HepG2 (cell line): ENCODE results near the gene ZSCAN23. TPM values are rescaled to one million over a fixed set of nuclear protein-coding genes. Genes with fewer than 3 reads are reported as not detected.

ENCODE experiments used
- CBX5 ChIP-seq: sonication (generic); formaldehyde crosslinking; IDR thresholded peaks from 2 replicates; pipeline ENCODE4 v1.4.0; 2020; ENCODE audit warnings: missing genetic modification reagents, borderline replicate concordance
- CENPT ChIP-seq: sonication (generic); formaldehyde crosslinking; IDR thresholded peaks from 2 replicates; pipeline ENCODE4 v1.8.0; 2022; ENCODE audit warnings: low read depth, mild to moderate bottlenecking, moderate library complexity, missing genetic modification reagents
- DNMT3B ChIP-seq: conservative IDR thresholded peaks from 2 replicates; pipeline ENCODE4 v1.6.1; 2016; ENCODE audit warnings: missing biosample characterization, control low read depth
- ETV6 ChIP-seq: sonication (generic); formaldehyde crosslinking; conservative IDR thresholded peaks from 2 replicates; pipeline ENCODE4 v1.4.0; 2020; ENCODE audit warnings: missing genetic modification reagents
- GABPB1 ChIP-seq: IDR thresholded peaks from 2 replicates; pipeline ENCODE4 v1.6.1; 2016; ENCODE audit warnings: mild to moderate bottlenecking, missing genetic modification reagents, moderate library complexity, missing compliant biosample characterization
- HDAC1 ChIP-seq: sonication (generic); formaldehyde crosslinking; IDR thresholded peaks from 2 replicates; pipeline ENCODE4 v1.5.1; 2020; ENCODE audit warnings: mild to moderate bottlenecking, missing genetic modification reagents
- KDM2A ChIP-seq: sonication (generic); formaldehyde crosslinking; IDR thresholded peaks from 2 replicates; pipeline ENCODE4 v1.4.0; 2020; ENCODE audit warnings: low read depth, missing genetic modification reagents, borderline replicate concordance
- NBN ChIP-seq: fragments of 450-650 bp; conservative IDR thresholded peaks from 2 replicates; pipeline ENCODE4 v1.6.1; 2017
- NFKB2 ChIP-seq: sonication (generic); formaldehyde crosslinking; IDR thresholded peaks from 2 replicates; pipeline ENCODE4 v1.4.0; 2020; ENCODE audit warnings: missing genetic modification reagents, borderline replicate concordance
- PCBP1 ChIP-seq: fragments of 200-400 bp; formaldehyde crosslinking; IDR thresholded peaks from 2 replicates; pipeline ENCODE4 v1.6.1; 2017; ENCODE audit warnings: mild to moderate bottlenecking, low read depth, low read length, borderline replicate concordance
- RORA ChIP-seq: sonication (generic); formaldehyde crosslinking; IDR thresholded peaks from 2 replicates; pipeline ENCODE4 v1.5.0; 2020; ENCODE audit warnings: mild to moderate bottlenecking, missing genetic modification reagents, moderate library complexity
- SRSF4 ChIP-seq: fragments of 200-400 bp; formaldehyde crosslinking; IDR thresholded peaks from one replicate; pipeline ENCODE4 v1.6.1; 2018; ENCODE audit warnings: mild to moderate bottlenecking, low read depth, low read length, moderate library complexity; ENCODE audit not compliant: poor library complexity, severe bottlenecking
- TRIM24 ChIP-seq: sonication (generic); formaldehyde crosslinking; IDR thresholded peaks from 2 replicates; pipeline ENCODE4 v1.8.0; 2022; ENCODE audit warnings: mild to moderate bottlenecking, missing genetic modification reagents
- ZBTB1 ChIP-seq: sonication (generic); formaldehyde crosslinking; IDR thresholded peaks from 2 replicates; pipeline ENCODE4 v1.4.0; 2020; ENCODE audit warnings: missing genetic modification reagents, borderline replicate concordance
- ZNF34 ChIP-seq: sonication (generic); formaldehyde crosslinking; IDR thresholded peaks from 2 replicates; pipeline ENCODE4 v1.4.0; 2020; ENCODE audit warnings: mild to moderate bottlenecking, missing genetic modification reagents, borderline replicate concordance
- ZNF563 ChIP-seq: sonication (generic); formaldehyde crosslinking; IDR thresholded peaks from 2 replicates; pipeline ENCODE4 v1.8.0; 2022; ENCODE audit warnings: mild to moderate bottlenecking, moderate library complexity, missing genetic modification reagents
- ZNF674 ChIP-seq: sonication (generic); formaldehyde crosslinking; IDR thresholded peaks from 2 replicates; pipeline ENCODE4 v1.5.0; 2020; ENCODE audit warnings: low read depth, mild to moderate bottlenecking, missing genetic modification reagents
- polyA plus RNA-seq, 8 experiments: library from polyadenylated mRNA; depleted of rRNA in 3 of 8; stranded (reverse) in 7 of 8; unstranded in 1 of 8; fragments of >200 nt; fragmentation: Illumina TruSeq in 4 of 8; extraction: Trizol in 4 of 8; gene quantifications; 2 replicates each; pipeline versions ENCODE4 v1.2.1 to v1.2.3, GENCODE V29; 2011 to 2016; ENCODE audit warnings: low read depth in 4 of 8, missing spikeins in 1 of 8, mixed read lengths in 1 of 8; ENCODE audit not compliant: insufficient read depth in 1 of 8
- total RNA-seq, 5 experiments: library from RNA; depleted of rRNA; stranded (reverse); fragments of >200 nt; fragmentation: Illumina TruSeq; extraction: Trizol; gene quantifications; 2 replicates each; pipeline ENCODE4 v1.2.3, GENCODE V29; 2016; ENCODE audit warnings: low read depth in 1 of 5
- TF ChIP-seq, protein P1 (sequence below): sonication (generic); formaldehyde crosslinking; IDR thresholded peaks from 2 replicates; pipeline ENCODE4 v1.4.0; 2020; ENCODE audit warnings: missing genetic modification reagents, mild to moderate bottlenecking, borderline replicate concordance
- TF ChIP-seq, protein P2 (sequence below): IDR thresholded peaks from 2 replicates; pipeline ENCODE4 v1.6.1; 2012; ENCODE audit warnings: low read depth, low read length, improper control_type of control experiment
- TF ChIP-seq, protein P3 (sequence below): sonication (generic); formaldehyde crosslinking; IDR thresholded peaks from 2 replicates; pipeline ENCODE4 v1.5.1; 2020; ENCODE audit warnings: mild to moderate bottlenecking, missing genetic modification reagents, moderate library complexity
- TF ChIP-seq, protein P4 (sequence below): sonication (generic); formaldehyde crosslinking; IDR thresholded peaks from 2 replicates; pipeline ENCODE4 v1.4.0; 2020; ENCODE audit warnings: missing genetic modification reagents

Gene ZSCAN23
- total and polyA plus RNA-seq, 2 of the 13 experiments (the other 11 are each of a cell fraction or from before 2014, with no cell fraction given) = 0.29 to 1.2 TPM

DNA sequence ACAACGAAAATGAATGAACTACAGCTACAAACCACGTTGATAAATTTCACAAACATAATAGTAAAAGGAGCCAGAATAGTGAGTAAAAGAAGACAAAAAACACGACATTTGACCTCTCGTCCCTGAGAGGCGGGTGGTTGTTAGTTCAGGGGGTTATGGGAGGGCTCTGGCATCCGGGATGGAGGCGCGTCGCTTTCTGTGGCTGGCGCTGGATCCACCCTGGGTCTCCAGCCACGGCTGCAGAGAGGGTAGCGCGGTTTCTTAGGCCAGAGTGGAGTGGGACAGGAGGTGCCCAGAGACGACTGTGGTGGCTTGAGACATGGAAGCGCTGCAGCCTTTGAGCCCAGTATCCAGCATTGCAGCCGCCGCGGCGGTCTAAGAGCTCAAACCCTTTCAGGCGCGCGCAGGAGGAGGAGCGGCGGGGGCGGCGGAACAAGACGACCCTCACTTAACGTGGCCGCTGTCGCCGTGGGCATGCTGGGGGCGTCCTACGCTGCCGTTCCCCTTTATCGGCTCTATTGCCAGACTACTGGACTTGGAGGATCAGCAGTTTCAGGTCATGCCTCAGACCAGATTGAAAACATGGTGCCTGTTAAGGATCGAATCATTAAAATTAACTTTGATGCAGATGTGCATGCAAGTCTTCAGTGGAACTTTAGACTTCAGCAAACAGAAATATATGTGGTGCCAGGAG is 3.7 kb upstream of the ZSCAN23 start (continued):
- TF ChIP-seq RORA = no peak
- TF ChIP-seq CBX5 (CRISPR knock-in tag) = no peak
- no peak for TF ChIP-seq TRIM24 (CRISPR knock-in tag)
- no peak for TF ChIP-seq NBN
- no peak for TF ChIP-seq ETV6
- TF ChIP-seq, protein P1, sequence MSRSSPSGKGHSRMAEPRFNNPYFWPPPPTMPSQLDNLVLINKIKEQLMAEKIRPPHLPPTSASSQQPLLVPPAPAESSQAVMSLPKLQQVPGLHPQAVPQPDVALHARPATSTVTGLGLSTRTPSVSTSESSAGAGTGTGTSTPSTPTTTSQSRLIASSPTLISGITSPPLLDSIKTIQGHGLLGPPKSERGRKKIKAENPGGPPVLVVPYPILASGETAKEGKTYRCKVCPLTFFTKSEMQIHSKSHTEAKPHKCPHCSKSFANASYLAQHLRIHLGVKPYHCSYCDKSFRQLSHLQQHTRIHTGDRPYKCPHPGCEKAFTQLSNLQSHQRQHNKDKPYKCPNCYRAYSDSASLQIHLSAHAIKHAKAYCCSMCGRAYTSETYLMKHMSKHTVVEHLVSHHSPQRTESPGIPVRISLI = no peak
- TF ChIP-seq DNMT3B (CRISPR knock-in tag) = no peak
- no peak for TF ChIP-seq CENPT
- TF ChIP-seq ZNF674 (CRISPR knock-in tag) = no peak
- TF ChIP-seq KDM2A (CRISPR knock-in tag) = no peak
- TF ChIP-seq PCBP1 = no peak
- peak; percentile 34; the same call in 1 of the 2 replicates for TF ChIP-seq GABPB1 (CRISPR knock-in tag)
- TF ChIP-seq, protein P2, sequence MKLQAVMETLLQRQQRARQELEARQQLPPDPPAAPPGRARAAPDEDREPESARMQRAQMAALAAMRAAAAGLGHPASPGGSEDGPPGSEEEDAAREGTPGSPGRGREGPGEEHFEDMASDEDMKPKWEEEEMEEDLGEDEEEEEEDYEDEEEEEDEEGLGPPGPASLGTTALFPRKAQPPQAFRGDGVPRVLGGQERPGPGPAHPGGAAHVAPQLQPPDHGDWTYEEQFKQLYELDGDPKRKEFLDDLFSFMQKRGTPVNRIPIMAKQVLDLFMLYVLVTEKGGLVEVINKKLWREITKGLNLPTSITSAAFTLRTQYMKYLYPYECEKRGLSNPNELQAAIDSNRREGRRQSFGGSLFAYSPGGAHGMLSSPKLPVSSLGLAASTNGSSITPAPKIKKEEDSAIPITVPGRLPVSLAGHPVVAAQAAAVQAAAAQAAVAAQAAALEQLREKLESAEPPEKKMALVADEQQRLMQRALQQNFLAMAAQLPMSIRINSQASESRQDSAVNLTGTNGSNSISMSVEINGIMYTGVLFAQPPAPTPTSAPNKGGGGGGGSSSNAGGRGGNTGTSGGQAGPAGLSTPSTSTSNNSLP = no peak
- TF ChIP-seq ZNF34 (CRISPR knock-in tag) = no peak
- TF ChIP-seq, protein P3, sequence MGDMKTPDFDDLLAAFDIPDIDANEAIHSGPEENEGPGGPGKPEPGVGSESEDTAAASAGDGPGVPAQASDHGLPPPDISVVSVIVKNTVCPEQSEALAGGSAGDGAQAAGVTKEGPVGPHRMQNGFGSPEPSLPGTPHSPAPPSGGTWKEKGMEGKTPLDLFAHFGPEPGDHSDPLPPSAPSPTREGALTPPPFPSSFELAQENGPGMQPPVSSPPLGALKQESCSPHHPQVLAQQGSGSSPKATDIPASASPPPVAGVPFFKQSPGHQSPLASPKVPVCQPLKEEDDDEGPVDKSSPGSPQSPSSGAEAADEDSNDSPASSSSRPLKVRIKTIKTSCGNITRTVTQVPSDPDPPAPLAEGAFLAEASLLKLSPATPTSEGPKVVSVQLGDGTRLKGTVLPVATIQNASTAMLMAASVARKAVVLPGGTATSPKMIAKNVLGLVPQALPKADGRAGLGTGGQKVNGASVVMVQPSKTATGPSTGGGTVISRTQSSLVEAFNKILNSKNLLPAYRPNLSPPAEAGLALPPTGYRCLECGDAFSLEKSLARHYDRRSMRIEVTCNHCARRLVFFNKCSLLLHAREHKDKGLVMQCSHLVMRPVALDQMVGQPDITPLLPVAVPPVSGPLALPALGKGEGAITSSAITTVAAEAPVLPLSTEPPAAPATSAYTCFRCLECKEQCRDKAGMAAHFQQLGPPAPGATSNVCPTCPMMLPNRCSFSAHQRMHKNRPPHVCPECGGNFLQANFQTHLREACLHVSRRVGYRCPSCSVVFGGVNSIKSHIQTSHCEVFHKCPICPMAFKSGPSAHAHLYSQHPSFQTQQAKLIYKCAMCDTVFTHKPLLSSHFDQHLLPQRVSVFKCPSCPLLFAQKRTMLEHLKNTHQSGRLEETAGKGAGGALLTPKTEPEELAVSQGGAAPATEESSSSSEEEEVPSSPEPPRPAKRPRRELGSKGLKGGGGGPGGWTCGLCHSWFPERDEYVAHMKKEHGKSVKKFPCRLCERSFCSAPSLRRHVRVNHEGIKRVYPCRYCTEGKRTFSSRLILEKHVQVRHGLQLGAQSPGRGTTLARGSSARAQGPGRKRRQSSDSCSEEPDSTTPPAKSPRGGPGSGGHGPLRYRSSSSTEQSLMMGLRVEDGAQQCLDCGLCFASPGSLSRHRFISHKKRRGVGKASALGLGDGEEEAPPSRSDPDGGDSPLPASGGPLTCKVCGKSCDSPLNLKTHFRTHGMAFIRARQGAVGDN (CRISPR knock-in tag) = peak; percentile 45
- no peak for TF ChIP-seq ZBTB1 (CRISPR knock-in tag)
- TF ChIP-seq ZNF563 (CRISPR knock-in tag) = no peak
- TF ChIP-seq HDAC1 (CRISPR knock-in tag) = 0 out of 2 replicates have a peak, but pooled peaks have one; percentile 29
- no peak for TF ChIP-seq SRSF4
- no peak; the same call in 1 of the 2 replicates for TF ChIP-seq NFKB2 (CRISPR knock-in tag)
- TF ChIP-seq, protein P4, sequence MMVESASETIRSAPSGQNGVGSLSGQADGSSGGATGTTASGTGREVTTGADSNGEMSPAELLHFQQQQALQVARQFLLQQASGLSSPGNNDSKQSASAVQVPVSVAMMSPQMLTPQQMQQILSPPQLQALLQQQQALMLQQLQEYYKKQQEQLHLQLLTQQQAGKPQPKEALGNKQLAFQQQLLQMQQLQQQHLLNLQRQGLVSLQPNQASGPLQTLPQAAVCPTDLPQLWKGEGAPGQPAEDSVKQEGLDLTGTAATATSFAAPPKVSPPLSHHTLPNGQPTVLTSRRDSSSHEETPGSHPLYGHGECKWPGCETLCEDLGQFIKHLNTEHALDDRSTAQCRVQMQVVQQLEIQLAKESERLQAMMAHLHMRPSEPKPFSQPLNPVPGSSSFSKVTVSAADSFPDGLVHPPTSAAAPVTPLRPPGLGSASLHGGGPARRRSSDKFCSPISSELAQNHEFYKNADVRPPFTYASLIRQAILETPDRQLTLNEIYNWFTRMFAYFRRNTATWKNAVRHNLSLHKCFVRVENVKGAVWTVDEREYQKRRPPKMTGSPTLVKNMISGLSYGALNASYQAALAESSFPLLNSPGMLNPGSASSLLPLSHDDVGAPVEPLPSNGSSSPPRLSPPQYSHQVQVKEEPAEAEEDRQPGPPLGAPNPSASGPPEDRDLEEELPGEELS (CRISPR knock-in tag) = no peak
